ENCODE measurements around the gene ENPEP.
"Not testable (repeated sequence)": the region's sequence is repeated elsewhere in the genome, so short reads cannot be mapped to it uniquely, and the experiment has no call there.

ENPEP gene

DNA sequence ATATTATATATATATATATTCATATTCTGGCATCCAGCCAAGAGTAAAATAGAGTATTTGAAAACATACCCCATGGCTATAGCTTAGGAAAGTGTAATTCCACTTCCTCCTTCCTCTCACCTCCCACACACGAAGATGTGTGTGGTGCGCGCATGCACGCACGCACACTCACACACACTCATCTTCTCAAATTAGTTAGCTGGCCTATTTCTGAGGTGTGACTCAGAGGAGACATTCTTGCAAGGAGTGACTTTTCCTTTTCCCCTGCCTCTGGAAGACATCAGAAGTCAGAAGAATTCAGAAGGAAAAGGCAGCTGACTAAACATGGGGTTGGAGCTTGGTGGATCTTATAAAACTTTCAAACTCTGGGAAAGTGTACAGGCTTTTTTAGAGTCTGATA lies 8.8 kb downstream of the ENPEP start:
- no peak for DNase-seq (ENCODE audit: low read depth in 2 of 2, low spot score in 1 of 2)

DNA sequence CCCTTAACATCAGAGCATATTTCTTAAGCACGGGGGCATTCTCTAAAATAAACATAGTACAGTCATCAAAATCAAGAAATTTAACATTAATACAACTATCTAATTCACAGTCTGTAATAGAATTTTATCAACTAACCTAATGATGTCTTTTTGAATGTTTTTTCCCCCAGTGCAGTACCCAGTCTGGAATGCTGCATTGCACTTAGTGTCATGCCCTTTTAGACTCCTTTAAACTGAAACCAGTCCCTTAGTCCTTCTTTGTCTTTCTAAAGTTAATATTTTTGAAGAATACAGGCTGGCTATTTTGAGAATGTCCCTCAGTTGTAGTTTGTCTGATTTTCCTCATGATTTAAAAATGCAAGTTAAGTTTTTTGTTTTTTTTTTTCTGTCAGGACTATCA lies 9.5 kb downstream of the ENPEP start:
- DNase-seq (ENCODE audit: low read depth in 2 of 2, low spot score in 1 of 2) = no peak

GRCh38 chr4:110486256-110486655 lies 10.3 kb downstream of the ENPEP start:
- no peak for DNase-seq (ENCODE audit: low read depth in 2 of 2, low spot score in 1 of 2)

- not testable (repeated sequence) for DNase-seq (ENCODE audit: low read depth in 2 of 2, low spot score in 1 of 2)
These were observed 10.9 kb downstream of the ENPEP start for GRCh38 chr4:110486850-110487249.

GRCh38 chr4:110487873-110488272 lies 11.9 kb downstream of the ENPEP start:
- no peak for DNase-seq (ENCODE audit: low read depth in 2 of 2, low spot score in 1 of 2)

DNA sequence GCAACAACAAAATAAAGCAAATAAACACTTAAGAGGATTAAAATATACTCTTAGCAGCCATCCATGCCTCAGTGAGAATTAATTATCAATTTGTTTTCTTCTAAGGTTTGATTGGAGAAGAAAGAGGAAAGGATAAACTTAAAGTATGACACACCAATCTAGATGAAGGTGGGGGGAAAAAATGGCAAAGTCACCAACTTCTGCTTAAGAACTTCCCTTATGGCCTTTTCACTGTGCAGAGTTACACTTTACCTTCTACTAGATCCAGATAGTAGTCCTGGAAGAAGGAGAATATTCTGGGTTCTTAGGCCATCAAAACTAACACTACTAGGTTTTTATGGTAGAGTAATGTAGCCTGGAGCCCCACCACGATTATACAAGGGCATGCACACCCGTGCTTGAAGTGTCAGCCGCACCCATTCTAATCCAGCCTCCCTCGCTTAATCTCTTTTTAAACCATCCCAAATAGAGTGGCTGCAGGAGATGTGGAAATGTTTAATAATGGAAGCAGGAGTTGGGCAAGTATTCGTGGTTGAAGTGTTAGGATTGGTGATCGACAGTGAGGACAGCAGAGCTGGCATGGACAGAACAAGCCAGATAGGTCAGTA lies 14.1 kb downstream of the ENPEP start:
- no peak for DNase-seq (ENCODE audit: low read depth in 2 of 2, low spot score in 1 of 2)

DNA sequence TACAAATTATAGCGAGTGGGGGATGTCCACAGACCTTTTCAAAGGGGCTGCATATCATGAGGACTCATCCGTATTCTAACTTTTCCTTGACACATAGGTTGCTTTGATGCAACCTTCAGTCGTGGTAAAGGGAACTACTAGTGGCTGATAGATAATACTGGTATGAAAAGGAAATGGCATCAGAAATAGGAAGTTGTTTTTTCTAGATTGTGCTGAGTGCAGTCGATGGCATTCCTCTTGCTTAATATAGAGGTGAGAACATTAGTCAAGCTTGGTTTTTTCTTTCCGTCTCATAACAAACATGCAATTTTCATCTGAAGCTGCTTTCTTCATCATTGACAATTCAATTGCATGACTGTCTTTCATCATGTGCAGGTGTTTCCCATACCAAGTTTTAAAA lies 16.6 kb downstream of the ENPEP start:
- DNase-seq (ENCODE audit: low read depth in 2 of 2, low spot score in 1 of 2) = no peak

GRCh38 chr4:110493520-110493919 lies 17.6 kb downstream of the ENPEP start:
- no peak for DNase-seq (ENCODE audit: low read depth in 2 of 2, low spot score in 1 of 2)

DNA sequence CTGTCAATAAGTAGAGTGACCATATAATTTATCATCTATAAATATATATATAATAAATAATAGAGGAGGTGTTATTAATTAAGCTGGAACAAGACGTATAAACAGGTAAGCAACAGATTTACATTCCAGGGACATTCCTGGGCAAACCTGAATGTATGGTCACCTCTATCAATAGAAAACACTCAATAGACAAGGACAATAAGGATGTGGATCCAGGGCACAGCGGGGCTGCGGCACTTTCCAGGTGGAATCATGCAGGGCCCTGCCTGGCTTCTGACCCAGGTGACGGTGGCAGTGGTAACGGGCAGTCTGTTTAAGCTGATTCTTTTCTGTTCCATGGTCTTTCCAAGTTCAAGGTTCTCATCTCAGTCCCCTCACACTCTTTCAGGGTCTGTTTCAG lies 22.5 kb downstream of the ENPEP start:
- no peak for DNase-seq (ENCODE audit: low read depth in 2 of 2, low spot score in 1 of 2)

- no peak for DNase-seq (ENCODE audit: low read depth in 2 of 2, low spot score in 1 of 2)
These were observed 23.2 kb downstream of the ENPEP start for GRCh38 chr4:110499126-110499525.

DNA sequence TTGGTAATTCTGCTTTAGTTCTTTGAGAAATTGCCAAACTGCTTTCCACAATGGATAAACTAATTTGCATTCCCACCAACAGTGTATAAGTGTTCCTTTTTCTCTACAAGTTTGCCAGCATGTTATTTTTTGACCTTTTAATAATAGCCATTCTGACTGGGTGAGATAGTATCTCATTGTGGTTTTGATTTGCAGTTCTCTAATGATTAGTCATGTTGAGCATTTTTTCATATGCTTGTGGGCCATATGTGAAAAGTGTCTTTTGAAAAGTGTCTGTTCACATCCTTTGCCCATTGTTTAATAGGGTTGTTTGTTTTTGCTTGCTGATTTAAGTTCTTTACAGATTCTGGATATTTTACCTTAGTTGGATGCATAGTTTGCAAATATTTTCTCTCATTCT lies 25.9 kb downstream of the ENPEP start:
- no peak for DNase-seq (ENCODE audit: low read depth in 2 of 2, low spot score in 1 of 2)

DNA sequence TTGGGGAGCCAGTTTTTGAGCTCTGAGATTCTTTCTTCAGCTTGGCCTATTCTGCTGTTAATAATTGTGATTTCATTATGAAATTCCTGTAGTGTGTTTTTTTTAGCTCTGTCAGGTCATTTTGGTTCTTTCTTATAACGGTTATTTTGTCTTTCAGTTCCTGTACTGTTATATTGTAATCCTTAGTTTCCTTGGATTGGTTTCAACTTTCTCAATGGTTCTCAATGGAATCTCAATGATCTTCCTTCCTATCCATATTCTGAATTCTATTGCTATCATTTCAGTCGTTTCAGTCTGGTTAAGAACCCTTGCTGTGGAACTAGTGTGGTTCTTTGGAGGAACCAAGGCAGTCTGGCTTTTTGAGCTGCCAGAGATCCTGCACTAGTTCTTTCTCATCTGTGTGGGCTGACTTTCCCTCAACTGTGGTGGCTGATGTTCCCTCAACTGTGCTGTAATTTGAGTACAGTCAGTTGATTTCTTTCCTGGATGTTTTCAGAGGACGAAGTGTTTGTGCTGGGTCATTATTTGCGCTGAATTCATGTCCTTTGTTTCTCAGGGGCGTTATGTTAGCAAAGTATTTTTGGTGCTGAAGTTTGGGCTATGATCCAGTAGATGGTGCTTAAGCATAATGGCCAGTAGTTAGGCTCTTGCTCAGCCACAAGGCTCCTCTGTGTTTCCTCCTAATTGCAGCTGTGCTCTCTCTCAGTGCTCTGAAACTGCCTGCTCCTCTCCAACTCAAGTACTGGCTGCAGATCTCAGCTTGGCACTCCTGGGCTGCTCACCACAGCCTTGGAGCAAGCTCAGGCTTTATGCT lies 27.5 kb downstream of the ENPEP start:
- no peak for DNase-seq (ENCODE audit: low read depth in 2 of 2, low spot score in 1 of 2)

DNA sequence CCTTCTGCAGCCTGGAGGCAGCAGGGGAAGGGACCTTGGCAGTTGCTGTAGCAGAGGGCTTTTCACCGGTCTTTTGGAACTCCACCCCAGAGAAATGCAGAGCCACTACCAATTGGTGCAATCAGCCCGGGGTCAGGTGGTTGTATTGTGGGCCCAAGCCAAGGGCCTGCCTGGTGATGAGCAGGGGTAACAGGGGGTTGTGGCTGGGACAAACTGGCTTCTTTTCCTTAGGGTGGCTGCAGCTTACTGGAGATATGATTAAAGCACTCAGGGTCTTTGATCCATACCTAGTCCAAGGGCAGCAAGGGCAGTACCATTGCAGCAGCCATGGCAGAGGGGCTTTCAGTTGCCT lies 28.1 kb downstream of the ENPEP start:
- no peak for DNase-seq (ENCODE audit: low read depth in 2 of 2, low spot score in 1 of 2)

DNA sequence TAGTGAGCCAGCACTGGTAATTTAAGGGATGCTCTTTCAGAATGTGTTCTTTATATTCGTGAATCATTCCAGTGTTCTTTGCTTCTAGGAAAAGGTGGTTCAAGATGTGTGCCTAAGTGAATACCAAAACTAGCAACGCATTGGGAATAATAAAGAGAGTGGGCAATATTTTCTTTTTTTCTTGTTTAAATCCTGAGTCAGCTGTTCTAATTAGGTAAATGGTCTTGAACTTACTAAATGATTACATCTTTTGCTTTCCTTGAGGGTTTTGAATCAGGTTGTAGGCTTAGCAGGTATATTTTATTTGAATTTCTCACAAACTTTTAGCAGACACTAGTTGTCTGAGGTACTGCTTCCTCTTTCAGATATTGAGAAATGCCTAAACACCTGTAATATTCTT lies 29.5 kb downstream of the ENPEP start:
- no peak for DNase-seq (ENCODE audit: low read depth in 2 of 2, low spot score in 1 of 2)

GRCh38 chr4:110508827-110509710 lies 33.1 kb downstream of the ENPEP start:
- DNase-seq (ENCODE audit: low read depth in 2 of 2, low spot score in 1 of 2) = no peak

- DNase-seq (ENCODE audit: low read depth in 2 of 2, low spot score in 1 of 2) = no peak
These were observed 34.3 kb downstream of the ENPEP start for GRCh38 chr4:110510277-110510676.

- DNase-seq (ENCODE audit: low read depth in 2 of 2, low spot score in 1 of 2) = no peak
These were observed 35.1 kb downstream of the ENPEP start for GRCh38 chr4:110510955-110511544.

DNA sequence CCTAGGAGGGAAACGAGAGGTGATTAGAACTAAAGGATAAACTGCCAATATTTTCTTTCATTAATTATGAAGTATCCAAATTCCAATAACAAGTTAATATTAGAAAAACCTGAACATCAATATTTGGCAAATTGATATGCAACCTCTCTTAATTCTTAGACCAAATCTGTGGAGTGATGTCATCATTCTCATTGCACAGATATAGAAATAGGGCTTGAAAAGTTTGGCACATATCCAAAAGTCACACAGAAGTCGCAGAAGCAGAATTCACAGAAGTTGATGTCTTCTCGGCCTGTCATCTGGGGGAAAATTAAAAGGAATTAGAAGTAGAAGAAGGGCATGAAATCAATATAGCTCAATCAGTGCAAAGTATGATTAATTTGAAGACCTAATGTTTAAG lies 36.9 kb downstream of the ENPEP start:
- no peak for DNase-seq (ENCODE audit: low read depth in 2 of 2, low spot score in 1 of 2)

DNA sequence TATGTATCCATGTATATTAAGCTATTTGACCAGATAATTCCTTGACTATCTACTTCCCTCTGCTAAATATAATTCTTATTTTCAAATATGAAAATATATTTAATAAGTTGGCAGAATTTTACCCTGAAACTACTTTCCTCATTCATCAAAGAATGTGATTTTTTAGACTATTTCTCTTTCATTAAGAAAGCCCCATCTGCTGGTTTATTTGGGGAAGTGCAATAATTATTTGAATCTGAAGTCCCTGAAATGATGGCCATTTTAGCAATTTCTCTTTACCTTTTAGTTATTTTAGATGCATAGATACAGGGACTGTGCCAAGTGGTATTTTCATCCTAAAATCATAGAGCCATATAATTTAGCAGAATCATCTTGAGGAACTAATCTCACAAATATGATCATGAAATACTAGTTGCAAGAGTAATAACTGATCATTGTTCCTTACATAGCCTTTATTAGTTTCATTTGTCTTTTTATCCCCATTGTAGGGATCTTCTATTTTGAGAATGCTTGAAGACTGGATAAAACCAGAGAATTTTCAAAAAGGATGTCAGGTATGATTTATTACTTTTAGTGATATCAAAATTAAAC lies 39.0 kb downstream of the ENPEP start:
- DNase-seq (ENCODE audit: low read depth in 2 of 2, low spot score in 1 of 2) = no peak

- no peak for DNase-seq (ENCODE audit: low read depth in 2 of 2, low spot score in 1 of 2)
These were observed 39.7 kb downstream of the ENPEP start for GRCh38 chr4:110515676-110516075.

Measured in stimulated activated CD8-positive, alpha-beta memory T cell treated with anti-CD3 and anti-CD28 coated beads, Interleukin-4, amount 100 ng/mL, for 4 hours (primary cell).